ENCODE results near the gene PTGES. TPM values are rescaled to one million over a fixed set of nuclear protein-coding genes. Genes with fewer than 3 reads are reported as not detected.
A peak's percentile ranks its signal among the peaks of the same experiment; 100 is the strongest.

PTGES gene
- total and polyA plus RNA-seq, 8 donors, result 3.2 to 9.8 (median 6.1) TPM

DNA sequence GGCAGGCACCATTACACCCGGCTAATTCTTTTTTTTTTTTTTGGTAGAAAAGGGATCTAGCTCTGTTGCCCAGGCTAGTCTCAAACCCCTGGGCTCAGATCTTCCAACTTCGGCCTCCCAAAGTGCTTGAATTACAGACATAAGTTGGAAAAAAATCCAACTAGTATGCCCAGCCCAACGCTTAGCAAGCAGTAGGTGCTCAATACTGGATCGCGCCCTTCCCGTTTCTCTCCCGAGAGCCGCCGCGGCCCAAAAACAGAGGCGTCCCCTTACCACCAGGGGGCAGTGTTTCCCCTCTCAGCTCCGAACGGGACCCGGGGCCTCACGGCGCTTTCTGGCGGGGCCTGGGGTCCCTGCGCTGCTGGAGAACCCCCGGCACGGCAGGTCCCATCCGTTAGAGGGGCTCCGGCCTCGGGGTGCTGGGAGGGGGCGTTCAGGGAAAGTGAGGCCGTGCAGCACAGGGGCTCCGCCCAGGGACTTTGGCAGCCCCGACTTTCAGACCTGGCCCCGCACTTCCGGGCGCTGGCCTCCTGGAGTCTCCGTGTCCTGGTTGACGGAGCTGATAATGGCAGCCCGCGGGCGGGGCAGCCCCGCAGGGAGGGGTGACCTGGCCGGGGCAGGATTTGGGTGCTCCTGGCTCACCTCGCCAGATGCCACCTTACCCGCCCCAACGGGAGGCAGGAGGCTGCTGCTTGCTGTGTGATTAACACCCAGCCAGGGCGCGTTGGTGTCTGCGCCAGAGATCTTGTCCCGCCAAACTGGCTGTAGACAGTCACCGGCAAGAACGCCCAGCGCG lies 15.2 kb downstream of the PTGES start:
- H3K4me1 ChIP-seq, result peaks cover 5 to 11% of the 10 kb centered on the region in 2 donors
- intact Hi-C loops (cut with DNase I), result loop anchor here in 1 of 2 donors (2.0 kb wide), 1 partner anchor 45 kb away; no protein-coding TSS in a partner anchor
- DNase-seq (peak; percentile 83 to 95 (median 86)), ATAC-seq (peak; percentile 99)
- peaks cover 0 to 3% of the 10 kb centered on the region in 2 donors for H3K36me3 ChIP-seq
- TF ChIP-seq, protein P1, sequence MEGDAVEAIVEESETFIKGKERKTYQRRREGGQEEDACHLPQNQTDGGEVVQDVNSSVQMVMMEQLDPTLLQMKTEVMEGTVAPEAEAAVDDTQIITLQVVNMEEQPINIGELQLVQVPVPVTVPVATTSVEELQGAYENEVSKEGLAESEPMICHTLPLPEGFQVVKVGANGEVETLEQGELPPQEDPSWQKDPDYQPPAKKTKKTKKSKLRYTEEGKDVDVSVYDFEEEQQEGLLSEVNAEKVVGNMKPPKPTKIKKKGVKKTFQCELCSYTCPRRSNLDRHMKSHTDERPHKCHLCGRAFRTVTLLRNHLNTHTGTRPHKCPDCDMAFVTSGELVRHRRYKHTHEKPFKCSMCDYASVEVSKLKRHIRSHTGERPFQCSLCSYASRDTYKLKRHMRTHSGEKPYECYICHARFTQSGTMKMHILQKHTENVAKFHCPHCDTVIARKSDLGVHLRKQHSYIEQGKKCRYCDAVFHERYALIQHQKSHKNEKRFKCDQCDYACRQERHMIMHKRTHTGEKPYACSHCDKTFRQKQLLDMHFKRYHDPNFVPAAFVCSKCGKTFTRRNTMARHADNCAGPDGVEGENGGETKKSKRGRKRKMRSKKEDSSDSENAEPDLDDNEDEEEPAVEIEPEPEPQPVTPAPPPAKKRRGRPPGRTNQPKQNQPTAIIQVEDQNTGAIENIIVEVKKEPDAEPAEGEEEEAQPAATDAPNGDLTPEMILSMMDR (IDR thresholded peaks at IDR 0.05), result peak; percentile 97 to 98
- H3K27me3 ChIP-seq, result peaks cover 0 to 42% of the 10 kb centered on the region in 2 donors
- no peaks in the 10 kb centered on the region for H3K9me3 ChIP-seq
- H3K4me3 ChIP-seq, result peak overlapping the region; percentile 47 to 58
- peak overlapping the region in 1 of 2 donors; percentile 38 for H3K27ac ChIP-seq

DNA sequence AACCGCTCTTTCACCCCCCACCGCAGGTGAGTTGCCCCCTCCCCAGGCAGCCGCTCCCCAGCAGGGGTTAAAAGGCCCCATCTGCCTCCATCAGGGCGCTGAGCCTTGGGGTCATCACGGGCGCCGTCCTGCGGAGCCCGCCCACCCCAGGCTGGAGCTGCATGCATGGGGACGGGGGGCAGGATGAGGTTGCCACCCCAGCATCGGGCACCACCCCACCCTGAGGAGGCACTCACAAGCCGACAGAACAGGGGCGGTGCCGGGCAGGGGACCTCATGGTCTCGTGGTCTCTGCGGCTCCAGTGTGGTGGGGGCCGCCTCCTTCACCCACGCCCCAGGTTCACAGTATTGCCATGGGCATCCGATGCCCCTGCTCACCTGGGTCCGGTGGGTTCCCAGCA lies 16.5 kb downstream of the PTGES start:
- no peak for ATAC-seq
- peaks cover 0 to 3% of the 10 kb centered on the region in 2 donors for H3K36me3 ChIP-seq
- TF ChIP-seq, protein P1 (IDR thresholded peaks at IDR 0.05), result no peak
- no peak overlapping the region for H3K4me3 ChIP-seq
- no peak overlapping the region for H3K27ac ChIP-seq
- peaks cover 0 to 55% of the 10 kb centered on the region in 2 donors for H3K27me3 ChIP-seq
- peaks cover 5 to 11% of the 10 kb centered on the region in 2 donors for H3K4me1 ChIP-seq
- intact Hi-C loops (cut with DNase I), result no loop called here
- DNase-seq, result no peak
- no peaks in the 10 kb centered on the region for H3K9me3 ChIP-seq

DNA sequence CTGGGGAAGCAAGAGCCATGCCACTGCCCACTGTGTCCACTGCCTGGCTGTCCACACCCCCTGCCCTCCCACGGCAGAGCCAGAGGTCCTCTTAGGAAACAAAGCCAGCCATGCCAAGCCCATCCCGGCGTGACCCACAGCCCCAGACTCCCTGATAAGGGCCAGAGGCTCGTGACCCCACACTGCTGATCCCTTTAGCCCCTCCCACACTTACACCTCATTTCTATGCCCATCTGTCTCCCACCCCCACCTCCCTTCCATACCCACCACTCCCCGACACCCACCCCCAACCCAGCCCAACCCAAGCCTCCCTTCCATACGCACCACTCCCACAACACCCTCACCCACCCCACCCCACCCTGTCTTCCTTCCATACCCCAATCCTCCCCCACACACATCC lies 17.3 kb downstream of the PTGES start:
- intact Hi-C loops (cut with DNase I), result no loop called here
- Histone ChIP-seq H3K4me3 (no peak overlapping the region), H3K36me3 (no peaks in the 10 kb centered on the region), H3K4me1 (peaks cover 5 to 11% of the 10 kb centered on the region in 2 donors), H3K9me3 (no peaks in the 10 kb centered on the region), H3K27me3 (peaks cover 0 to 60% of the 10 kb centered on the region in 2 donors), H3K27ac (no peak overlapping the region)
- TF ChIP-seq, protein P1 (IDR thresholded peaks at IDR 0.05), result no peak
- DNase-seq, result no peak
- ATAC-seq, result no peak

DNA sequence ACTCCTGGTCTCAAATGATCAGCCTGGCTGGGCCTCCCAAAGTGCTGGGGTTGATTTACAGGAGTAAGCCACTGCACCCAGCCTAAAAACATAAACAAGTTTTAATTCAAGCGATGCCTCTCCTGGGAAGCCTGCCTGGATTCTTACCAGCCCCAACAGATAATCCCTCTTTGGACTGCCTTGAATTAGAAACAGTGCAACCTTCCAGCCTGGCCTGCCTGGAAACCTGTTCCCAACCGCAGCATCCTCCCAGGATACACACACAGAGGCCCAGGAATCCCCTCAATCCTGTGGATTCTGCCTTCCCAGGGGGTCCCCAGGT lies 19.2 kb downstream of the PTGES start:
- ATAC-seq, result no peak
- H3K4me1 ChIP-seq, result peaks cover 5 to 11% of the 10 kb centered on the region in 2 donors
- no peak overlapping the region for H3K27ac ChIP-seq
- no peaks in the 10 kb centered on the region for H3K9me3 ChIP-seq
- DNase-seq, result no peak
- H3K36me3 ChIP-seq, result no peaks in the 10 kb centered on the region
- intact Hi-C loops (cut with DNase I), result no loop called here
- H3K4me3 ChIP-seq, result no peak overlapping the region
- H3K27me3 ChIP-seq, result peaks cover 0 to 73% of the 10 kb centered on the region in 2 donors
- TF ChIP-seq, protein P1 (IDR thresholded peaks at IDR 0.05), result no peak

DNA sequence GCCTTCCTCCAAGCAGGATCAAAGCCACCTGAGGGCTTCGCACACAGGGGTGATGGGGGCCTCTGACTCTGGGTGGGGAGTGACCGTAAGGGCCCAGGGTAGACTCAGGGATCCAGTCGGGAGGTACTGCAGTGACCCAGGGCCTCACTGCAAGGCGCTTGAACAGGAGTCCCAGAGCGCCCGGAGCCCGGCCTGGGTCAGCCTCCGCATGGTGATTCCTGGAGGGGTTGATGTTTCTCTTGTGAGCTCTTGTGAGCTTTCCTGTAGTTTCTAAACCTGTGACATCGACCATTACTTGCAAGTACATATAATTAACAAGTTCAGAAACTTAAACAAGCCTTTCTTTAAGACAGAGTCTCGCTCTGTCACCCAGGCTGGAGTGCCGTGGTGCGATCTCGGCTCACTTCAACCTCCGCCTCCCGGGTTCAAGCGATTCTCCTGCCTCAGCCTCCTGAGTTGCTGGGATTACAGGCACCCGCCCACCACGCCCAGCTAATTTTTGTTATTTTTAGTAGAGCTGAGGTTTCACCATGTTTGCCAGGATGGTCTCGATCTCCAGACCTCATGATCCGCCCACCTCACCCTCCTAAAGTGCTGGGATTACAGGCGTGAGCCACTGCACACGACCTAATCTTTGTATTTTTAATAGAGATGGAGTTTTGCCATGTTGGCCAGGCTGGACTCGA lies 19.8 kb downstream of the PTGES start:
- DNase-seq (no peak), ATAC-seq (no peak)
- Histone ChIP-seq H3K4me1 (peaks cover 4 to 11% of the 10 kb centered on the region in 2 donors), H3K9me3 (no peaks in the 10 kb centered on the region), H3K27me3 (peaks cover 0 to 73% of the 10 kb centered on the region in 2 donors), H3K36me3 (no peaks in the 10 kb centered on the region), H3K27ac (no peak overlapping the region), H3K4me3 (no peak overlapping the region)
- TF ChIP-seq, protein P1 (IDR thresholded peaks at IDR 0.05), result no peak
- intact Hi-C loops (cut with DNase I), result no loop called here

Data from left lung (tissue), 10 donors.